PC-9 (cell line): ENCODE measurements around the gene USP48. TPM values are rescaled to one million over a fixed set of nuclear protein-coding genes. Genes with fewer than 3 reads are reported as not detected.

Source experiments
- BruUV-seq: library from RNA; stranded (reverse); fragments of 400-500 nt; replicated peaks from 2 replicates; lab custom pipeline; 2021; lab: Mats Ljungman, UMichigan
- CTCF ChIA-PET: fragments of 300-600 bp; sonication (Branson Sonifier 250); formaldehyde crosslinking; loops from one replicate; lab custom pipeline; 2022; ENCODE audit warnings: antibody characterized with exemption; lab: Charles Lee
- POLR2A ChIA-PET: fragments of 300-600 bp; sonication (Branson Sonifier 250); formaldehyde crosslinking; loops from one replicate; lab custom pipeline; 2022; ENCODE audit warnings: antibody characterized with exemption; ENCODE audit not compliant: unreplicated experiment; lab: Charles Lee
- DNase-seq, 2 experiments: peaks; one replicate each; pipeline versions ENCODE4 v3.0.0 to v3.0.0-alpha.2; 2015 to 2022; ENCODE audit warnings: mixed read lengths in 1 of 2
- H2AFZ ChIP-seq: fragments of 200-600 bp; sonication (generic); 2 replicates; pipeline ENCODE4 v1.8.1; 2017; ENCODE audit warnings: antibody characterized with exemption
- H3F3A ChIP-seq: fragments of 200-600 bp; sonication (generic); 2 replicates; pipeline ENCODE4 v1.8.1; 2017; ENCODE audit warnings: antibody characterized with exemption, mild to moderate bottlenecking, low read depth; ENCODE audit not compliant: insufficient read depth
- H3K27ac ChIP-seq: fragments of 200-600 bp; sonication (generic); 2 replicates; pipeline ENCODE4 v1.6.1; 2016; ENCODE audit warnings: mixed run types
- H3K27me3 ChIP-seq: fragments of 200-600 bp; sonication (generic); 2 replicates; pipeline ENCODE4 v1.6.1; 2016; ENCODE audit warnings: low read depth, mixed run types; ENCODE audit not compliant: insufficient read depth
- H3K36me3 ChIP-seq: fragments of 200-600 bp; sonication (generic); 2 replicates; pipeline ENCODE4 v1.6.1; 2016; ENCODE audit warnings: low read depth, mixed run types
- H3K4me1 ChIP-seq: fragments of 200-600 bp; sonication (generic); replicated peaks from 2 replicates; pipeline ENCODE4 v1.6.1; 2016; ENCODE audit warnings: mixed run types; ENCODE audit not compliant: insufficient read depth
- H3K4me2 ChIP-seq: fragments of 200-600 bp; sonication (generic); 2 replicates; pipeline ENCODE4 v1.6.1; 2017; ENCODE audit warnings: mixed run types
- H3K4me3 ChIP-seq: fragments of 200-600 bp; sonication (generic); 2 replicates; pipeline ENCODE4 v1.6.1; 2016; ENCODE audit warnings: mixed run types
- H3K79me2 ChIP-seq: fragments of 200-600 bp; sonication (generic); 2 replicates; pipeline ENCODE4 v1.6.1; 2017; ENCODE audit warnings: low read depth, mixed run types
- H3K9me2 ChIP-seq: fragments of 200-600 bp; sonication (generic); 2 replicates; pipeline ENCODE4 v1.8.1; 2017; ENCODE audit warnings: mild to moderate bottlenecking; ENCODE audit not compliant: insufficient read depth
- H3K9me3 ChIP-seq: fragments of 200-600 bp; sonication (generic); 2 replicates; pipeline ENCODE4 v1.8.1; 2016; ENCODE audit warnings: low read depth; ENCODE audit not compliant: insufficient read depth
- H4K20me1 ChIP-seq: fragments of 200-600 bp; sonication (generic); 2 replicates; pipeline ENCODE4 v1.8.1; 2017; ENCODE audit not compliant: insufficient read depth
- CTCF ChIP-seq: fragments of 200-600 bp; sonication (generic); conservative IDR thresholded peaks from 2 replicates; pipeline ENCODE4 v1.6.1; 2017; ENCODE audit warnings: mixed run types, antibody characterized with exemption, mild to moderate bottlenecking, moderate library complexity
- EZH2 ChIP-seq: fragments of 200-600 bp; sonication (generic); IDR thresholded peaks from 2 replicates; pipeline ENCODE4 v1.8.0; 2017; ENCODE audit warnings: antibody characterized with exemption, low read depth
- intact Hi-C: fragments of 100-400 bp; cut with micrococcal nuclease; formaldehyde crosslinking; loops from one replicate; pipeline ENCODE4 v1.10.0; 2022; ENCODE audit not compliant: unreplicated experiment
- total RNA-seq: library from RNA; stranded (reverse); gene quantifications from 2 replicates; pipeline ENCODE4 v1.2.3, GENCODE V29; 2021

USP48 gene
- total RNA-seq, 1 experiment from 2014 or later, result 63.1 TPM

- no TSS peak for BruUV-seq
- no peaks in the 10 kb centered on the region for H3K79me2 ChIP-seq
- TF ChIP-seq CTCF, result no peak
- TF ChIP-seq EZH2, result no peak
- no peaks in the 10 kb centered on the region for H3K27me3 ChIP-seq
- H4K20me1 ChIP-seq, result no peaks in the 10 kb centered on the region; the same call in 1 of the 2 replicates
- H2AFZ ChIP-seq, result no peak overlapping the region
- H3K4me2 ChIP-seq, result no peak overlapping the region
- no peaks in the 10 kb centered on the region for H3F3A ChIP-seq
- intact Hi-C loops, result no loop called here
- no peaks in the 10 kb centered on the region for H3K9me2 ChIP-seq
- H3K36me3 ChIP-seq, result no peaks in the 10 kb centered on the region
- H3K4me3 ChIP-seq, result no peak overlapping the region
- no peak for DNase-seq
- POLR2A ChIA-PET, result no interaction called here
- H3K4me1 ChIP-seq, result no peaks in the 10 kb centered on the region
- no peaks in the 10 kb centered on the region for H3K9me3 ChIP-seq
- CTCF ChIA-PET, result no interaction called here
- no peak overlapping the region for H3K27ac ChIP-seq
These were observed 31.7 kb downstream of the USP48 start for GRCh38 chr1:21751281-21751680.

DNA sequence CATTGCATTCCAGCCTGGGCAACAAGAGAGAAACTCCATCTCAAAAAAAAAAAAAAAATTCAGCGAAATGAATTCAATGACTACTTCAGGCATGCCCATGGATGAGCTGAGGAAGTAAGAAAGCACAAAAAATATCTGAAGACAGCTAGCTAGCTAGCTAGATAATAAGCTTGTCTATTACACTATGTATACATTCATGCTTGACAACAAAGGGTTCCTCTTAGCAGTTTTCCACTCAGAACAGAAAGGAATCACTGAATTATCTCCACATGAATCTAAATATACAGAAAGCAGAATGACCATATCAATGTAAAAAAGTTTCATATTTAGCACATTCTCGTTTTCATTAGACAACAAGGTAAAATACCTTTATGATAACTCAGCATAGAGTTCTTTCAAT is 32.1 kb downstream of the USP48 start:
- H3K4me1 ChIP-seq, result no peaks in the 10 kb centered on the region
- no peaks in the 10 kb centered on the region for H3K9me3 ChIP-seq
- no peaks in the 10 kb centered on the region; the same call in 1 of the 2 replicates for H4K20me1 ChIP-seq
- H3K27ac ChIP-seq, result no peak overlapping the region
- DNase-seq, result no peak
- TF ChIP-seq CTCF (no peak), EZH2 (no peak)
- no peaks in the 10 kb centered on the region for H3F3A ChIP-seq
- intact Hi-C loops, result no loop called here
- POLR2A ChIA-PET, result no interaction called here
- no peaks in the 10 kb centered on the region for H3K27me3 ChIP-seq
- no TSS peak for BruUV-seq
- CTCF ChIA-PET, result no interaction called here
- H3K36me3 ChIP-seq, result no peaks in the 10 kb centered on the region
- no peak overlapping the region for H2AFZ ChIP-seq
- H3K4me2 ChIP-seq, result no peak overlapping the region
- no peaks in the 10 kb centered on the region for H3K79me2 ChIP-seq
- H3K9me2 ChIP-seq, result no peaks in the 10 kb centered on the region
- H3K4me3 ChIP-seq, result no peak overlapping the region

DNA sequence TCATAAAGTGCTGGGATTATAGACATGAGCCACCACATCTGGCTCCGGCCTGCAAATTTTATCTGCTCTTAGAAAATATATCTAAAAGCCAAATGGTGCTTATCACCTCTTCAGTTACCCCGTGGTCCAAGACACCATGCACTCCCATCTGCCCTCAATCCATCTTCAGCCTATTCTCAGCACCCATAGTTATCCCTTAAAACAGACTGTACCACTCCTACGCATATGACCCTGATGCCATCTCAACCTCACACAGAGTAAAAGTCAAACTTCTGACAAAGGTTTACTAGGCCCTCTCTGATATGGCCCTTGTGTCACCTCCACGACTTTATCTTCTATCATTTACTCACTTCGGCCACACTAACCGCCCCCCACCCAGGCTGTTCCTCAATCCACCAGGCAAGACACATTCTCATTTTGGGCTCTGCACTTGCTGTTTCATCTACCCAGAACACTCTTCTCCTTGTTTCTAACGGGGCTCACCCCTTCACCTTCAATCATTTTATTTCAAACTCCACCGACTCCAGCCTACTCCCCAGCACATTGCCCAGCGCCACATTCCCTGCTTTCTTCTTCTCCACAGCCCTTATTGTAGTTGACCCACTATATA is 33.0 kb downstream of the USP48 start:
- POLR2A ChIA-PET, result no interaction called here
- no peak for TF ChIP-seq CTCF
- no peak for TF ChIP-seq EZH2

More for the DNA sequence above, 33.0 kb downstream of the USP48 start:
- Histone ChIP-seq H3K9me2 (no peaks in the 10 kb centered on the region), H3K27me3 (no peaks in the 10 kb centered on the region), H3K9me3 (no peaks in the 10 kb centered on the region), H3K79me2 (no peaks in the 10 kb centered on the region), H3K4me3 (no peak overlapping the region), H3F3A (no peaks in the 10 kb centered on the region), H4K20me1 (no peaks in the 10 kb centered on the region; the same call in 1 of the 2 replicates), H3K27ac (no peak overlapping the region), H2AFZ (no peak overlapping the region), H3K4me1 (no peaks in the 10 kb centered on the region), H3K36me3 (no peaks in the 10 kb centered on the region), H3K4me2 (no peak overlapping the region)
- DNase-seq, result no peak
- BruUV-seq, result no TSS peak
- CTCF ChIA-PET, result no interaction called here
- intact Hi-C loops, result no loop called here
